Left lobe of liver (tissue), 2 donors: ENCODE data around the gene PLCG1. TPM values are rescaled to one million over a fixed set of nuclear protein-coding genes. Genes with fewer than 3 reads are reported as not detected.
A peak's percentile ranks its signal among the peaks of the same experiment; 100 is the strongest.

Experiments used
- ATAC-seq: fragments of 200-7000 bp; cut with Tn5 transposase; one replicate; pipeline ENCODE4 v1.9.1; 2020; ENCODE audit warnings: mild to moderate bottlenecking, moderate library complexity
- DNase-seq: peaks from one replicate; pipeline ENCODE4 v3.0.0-alpha.2; 2020; ENCODE audit warnings: low spot score
- total RNA-seq: library from RNA; stranded (reverse); gene quantifications from one replicate; pipeline ENCODE4 v1.2.1, GENCODE V29; 2021
- donor health status: DM: no; HTN: no; CAD: no; lungs with moderate emphysema.
- donor health status: DM: no; HTN: yes; CAD: no.

Gene PLCG1
- total RNA-seq, 1 donor from 2014 or later: 17.5 TPM

DNA sequence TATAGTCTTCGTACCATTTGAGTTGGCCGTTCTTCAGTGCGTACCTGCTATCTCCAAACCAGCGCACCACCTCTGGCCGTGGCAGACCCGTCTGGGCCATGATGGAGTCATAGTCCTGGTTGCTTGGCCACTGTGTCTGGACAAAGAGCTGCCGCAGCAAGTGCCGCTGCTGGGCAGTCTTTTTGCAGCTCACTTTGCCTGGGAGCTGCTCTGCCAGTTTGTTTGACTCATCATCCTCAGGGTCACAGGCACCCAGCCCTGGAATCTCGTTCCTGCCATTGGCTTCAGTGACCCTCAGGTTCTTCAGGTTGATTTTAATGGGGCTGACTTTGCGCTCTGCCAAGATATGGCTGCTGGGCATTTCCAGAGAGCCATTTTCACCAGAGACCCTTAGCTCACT is 65.1 kb downstream of the PLCG1 start:
- DNase-seq: no peak
- no peak for ATAC-seq

DNA sequence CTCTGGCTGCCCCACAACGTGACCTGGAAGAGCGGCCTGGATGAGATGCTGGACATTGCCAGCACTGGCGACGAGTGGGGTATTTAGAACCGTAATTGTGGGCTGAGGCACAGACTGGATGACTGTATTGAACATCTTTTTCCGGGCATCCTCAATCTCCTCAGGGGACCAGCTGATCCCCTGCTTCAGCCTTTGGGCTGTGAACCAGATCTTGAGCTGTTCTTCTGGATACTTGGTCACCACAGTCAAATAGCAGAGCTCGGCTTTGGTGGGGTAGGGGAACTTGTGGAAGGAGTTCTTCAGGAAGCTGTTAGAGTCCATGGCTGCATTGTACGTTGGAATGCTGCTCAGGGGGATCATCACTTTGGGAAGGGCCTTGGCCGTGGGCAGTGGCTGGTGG is 66.3 kb downstream of the PLCG1 start:
- DNase-seq: no peak

DNA sequence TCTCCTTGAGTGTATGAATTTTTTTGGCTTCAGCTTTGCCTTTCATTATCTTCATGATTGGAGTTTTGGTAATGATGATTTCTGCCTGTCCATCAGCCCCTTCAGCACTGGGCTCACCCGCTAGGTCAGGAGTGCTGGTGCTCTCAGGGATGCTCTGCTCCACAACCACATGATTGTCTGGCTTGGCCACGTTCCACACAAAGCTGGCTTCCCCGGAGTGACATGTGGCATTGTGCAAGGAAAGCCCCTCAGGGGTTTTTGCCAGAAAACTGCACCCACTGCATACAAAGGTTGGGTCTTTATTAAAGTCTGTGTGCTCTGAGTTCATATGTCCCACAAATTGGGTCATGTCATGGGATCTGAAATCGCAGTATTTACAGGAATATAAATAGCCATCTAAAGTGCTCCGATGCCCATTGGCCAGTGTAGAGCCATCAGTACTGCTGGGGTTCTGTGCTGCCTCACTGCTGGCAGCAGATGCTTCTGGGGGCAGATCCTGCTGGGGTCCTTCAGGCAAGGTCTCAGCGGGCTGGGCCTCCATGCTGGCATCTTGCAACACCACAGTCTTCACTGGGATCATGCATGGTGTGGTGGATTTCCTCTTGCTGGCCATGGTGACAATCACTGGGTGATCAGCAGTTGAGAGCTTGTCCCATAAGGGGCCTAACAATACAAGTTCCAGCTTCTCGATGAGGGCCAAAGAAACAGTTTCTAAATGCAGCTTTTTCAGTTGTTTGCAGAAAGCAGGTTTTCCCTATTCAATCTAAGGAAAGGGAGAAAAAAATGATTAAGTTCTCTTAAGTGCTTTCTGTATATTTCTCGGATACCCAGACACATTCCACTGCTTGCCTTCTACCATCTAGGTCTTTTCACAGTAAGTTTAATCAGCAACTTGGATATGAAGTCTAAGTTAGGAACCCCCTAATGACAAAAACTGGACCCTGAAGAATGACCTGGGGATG is 67.2 kb downstream of the PLCG1 start:
- peak; percentile 23 for ATAC-seq
- no peak for DNase-seq

More for the DNA sequence above, 66.3 kb downstream of the PLCG1 start:
- no peak for ATAC-seq

DNA sequence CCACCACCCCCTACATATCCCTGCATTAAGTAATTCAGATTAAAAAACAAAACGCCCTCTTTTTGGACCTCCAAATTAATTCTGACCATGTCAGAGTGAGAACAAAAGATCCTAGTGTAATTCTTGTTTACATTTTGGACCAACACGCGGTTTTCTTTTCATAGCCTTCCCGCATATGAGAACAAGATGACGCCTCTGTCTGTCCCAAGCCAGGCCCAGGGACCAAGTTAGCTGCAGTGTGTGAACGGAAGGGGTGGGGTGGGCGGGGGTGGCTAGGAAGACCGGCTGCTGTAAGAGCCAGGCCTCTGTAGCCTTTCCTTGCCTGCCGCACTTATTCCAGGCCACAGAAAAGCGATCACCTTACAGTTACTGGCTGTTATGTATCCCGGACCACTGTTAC is 68.0 kb downstream of the PLCG1 start:
- no peak for DNase-seq
- no peak for ATAC-seq

DNA sequence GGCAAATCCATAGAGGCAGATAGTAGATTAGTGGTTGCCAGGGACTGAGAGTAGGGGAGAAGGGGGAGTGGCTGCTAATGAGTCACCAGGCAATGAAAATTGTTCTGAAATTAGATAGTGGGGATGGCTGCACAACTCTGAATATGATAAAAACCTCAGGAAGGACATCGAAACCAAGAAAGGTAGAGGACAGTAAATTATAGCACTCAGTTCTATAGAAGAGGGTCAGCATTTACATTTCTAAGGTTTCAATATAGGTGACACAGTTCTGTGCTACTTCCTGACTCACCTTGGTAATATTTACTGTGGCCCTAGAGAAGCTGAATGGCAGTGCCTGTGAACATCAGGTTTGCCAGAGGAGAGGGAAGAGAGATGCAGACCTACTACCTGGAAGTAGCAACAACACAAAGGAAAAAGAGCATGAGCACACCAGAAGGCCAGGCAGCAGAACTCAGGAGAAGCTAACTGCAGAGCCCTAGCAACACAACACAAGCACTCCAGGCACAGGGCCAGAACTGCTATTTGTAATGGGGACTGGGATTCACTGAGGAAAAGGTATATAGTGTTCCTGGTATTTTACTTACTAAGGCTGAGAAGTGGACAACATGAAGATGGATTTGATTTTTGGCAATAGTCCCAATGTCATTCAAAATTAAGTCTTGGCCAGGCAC is 75.9 kb downstream of the PLCG1 start:
- ATAC-seq: no peak
- DNase-seq: no peak

DNA sequence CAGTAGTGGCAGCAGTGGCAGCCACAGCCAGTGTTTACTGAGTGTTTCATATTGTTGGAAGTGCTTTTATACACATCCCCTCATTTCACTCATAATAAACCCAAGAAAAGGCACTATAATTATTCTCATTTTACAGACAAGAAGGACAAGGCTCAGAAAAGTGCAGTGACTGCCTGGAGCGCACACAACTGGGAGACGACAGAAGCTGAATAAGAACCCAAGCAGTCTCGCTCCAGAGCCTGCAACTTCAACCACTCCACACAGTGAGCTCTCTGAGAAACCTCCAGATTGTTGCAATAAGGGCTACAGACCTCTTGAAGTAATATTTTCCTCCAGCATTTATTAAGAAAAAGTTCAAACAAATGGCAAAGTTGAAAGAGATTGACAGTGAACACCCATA is 76.9 kb downstream of the PLCG1 start:
- DNase-seq (no peak), ATAC-seq (no peak)

DNA sequence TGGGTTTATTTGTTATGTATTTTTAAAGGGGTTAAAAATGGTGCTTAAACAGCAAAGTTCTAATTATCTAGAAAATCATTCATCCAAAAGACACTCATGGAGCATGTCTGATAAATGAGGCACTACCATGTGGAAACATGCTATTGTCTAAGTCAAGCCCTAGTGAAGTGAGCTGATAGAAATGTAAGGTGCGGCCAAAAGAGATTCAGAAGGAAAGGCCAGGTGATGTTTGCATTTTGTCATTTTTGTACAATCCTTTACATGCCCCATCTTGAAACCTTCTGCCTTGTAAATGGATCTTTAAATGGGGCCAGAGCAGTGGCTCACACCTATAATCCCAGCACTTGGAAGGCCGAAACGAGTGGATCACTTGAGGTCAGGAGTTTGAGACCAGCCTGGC is 77.3 kb downstream of the PLCG1 start:
- DNase-seq: no peak
- ATAC-seq: no peak

DNA sequence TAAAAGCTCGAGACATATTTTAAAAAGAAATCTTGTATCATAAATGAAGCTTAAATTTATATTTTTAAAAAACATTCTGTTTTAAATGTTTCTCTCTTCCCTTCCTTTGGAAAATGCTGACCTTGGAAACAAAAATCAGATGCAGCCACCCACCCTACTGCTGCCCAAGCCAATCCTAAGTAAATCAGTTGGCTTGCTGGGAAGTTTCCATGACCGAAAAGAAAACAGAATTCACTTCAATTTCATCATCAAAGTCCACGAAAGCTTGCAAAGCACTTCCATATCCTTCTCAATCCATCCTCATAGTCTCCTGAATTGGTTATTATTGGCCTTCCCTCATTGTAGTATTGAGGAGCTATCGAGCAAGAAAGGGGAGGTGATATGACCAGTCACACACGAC is 80.1 kb downstream of the PLCG1 start:
- DNase-seq (no peak), ATAC-seq (no peak)

DNA sequence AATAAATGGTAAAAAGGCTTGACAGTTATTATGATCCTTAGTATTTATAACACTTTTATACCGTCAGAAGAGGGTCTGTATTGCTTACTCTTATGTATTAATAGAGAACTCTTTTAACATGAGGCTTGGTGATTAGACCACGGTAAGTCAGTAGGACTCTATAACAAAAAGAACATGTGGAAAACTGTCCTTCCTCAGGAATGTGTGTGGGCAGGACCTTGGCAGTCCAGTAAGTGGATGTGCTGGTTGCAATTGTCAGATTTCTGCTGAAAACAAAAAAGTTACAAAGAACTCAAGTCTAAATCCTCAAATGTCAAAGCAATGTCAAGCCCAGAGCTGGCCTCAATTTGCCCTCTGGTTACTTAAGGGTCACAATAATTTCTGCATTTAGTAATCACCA is 81.1 kb downstream of the PLCG1 start:
- DNase-seq (no peak), ATAC-seq (no peak)

DNA sequence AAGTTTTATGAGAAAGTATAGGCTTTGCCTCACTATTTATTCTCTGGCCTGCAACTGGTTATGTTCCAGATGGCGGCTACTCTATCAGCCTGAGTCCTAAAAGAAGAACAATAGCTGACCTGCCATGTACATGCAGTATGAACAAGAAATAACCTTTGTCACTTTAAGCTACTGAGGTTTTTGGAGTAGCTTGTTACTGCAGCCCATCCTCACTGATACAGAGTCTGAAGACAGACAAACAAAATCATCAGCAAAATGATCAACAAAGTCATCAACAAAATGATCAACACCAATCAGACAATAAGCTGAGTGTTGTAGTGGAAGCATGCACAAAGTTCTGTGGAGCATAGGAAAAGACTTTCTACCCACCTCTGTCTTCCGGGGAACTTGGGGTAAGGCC is 82.5 kb downstream of the PLCG1 start:
- DNase-seq: no peak
- ATAC-seq: no peak

DNA sequence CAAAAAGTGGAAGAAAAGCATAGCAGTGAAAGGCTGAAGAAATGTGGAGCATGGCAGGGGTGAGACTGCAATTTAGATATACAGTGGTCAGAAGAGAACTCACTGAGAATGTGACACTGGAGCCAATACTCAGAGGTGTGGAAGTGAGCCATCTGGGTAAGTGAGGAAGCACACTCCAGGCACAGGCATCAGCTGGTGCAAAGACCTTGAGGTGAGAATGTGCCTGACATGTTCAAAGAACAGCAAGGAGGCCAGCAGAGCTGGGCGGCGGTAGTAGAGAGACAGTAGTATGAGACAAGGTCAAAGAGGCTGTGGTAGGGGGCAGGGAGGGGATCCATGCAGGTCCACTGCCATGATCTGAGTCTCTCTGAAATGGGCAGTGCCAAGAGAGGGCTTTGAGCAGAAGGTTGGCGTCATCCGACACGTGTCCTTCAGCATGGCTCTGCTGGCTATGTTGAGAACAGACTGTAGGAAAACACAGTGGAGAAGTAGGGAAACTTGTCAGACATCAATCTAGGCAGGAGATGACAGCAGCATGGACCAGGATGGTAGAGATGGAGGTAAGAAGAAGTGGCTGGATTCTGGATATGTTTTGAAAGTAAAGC is 84.4 kb downstream of the PLCG1 start:
- DNase-seq (no peak), ATAC-seq (no peak)

DNA sequence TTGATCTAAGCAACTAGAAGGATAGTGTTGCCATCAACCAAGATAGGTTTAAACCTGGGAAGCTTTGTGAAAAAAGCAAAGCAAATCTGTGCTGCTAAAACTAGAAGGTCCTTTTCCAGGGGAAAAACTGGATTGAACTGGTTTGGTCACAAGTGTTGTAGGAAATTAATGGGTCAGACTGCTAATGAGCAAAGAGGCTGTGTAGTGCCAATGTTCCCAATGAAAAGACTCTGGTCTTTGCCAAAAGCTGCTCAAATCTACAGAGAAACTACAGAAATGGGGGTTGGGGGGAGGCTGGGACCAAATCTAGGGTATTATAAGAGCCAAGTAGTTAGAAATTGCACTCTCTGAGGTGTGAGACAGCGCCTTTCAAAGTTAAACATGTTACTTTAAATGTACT is 85.0 kb downstream of the PLCG1 start:
- no peak for ATAC-seq
- DNase-seq: no peak

DNA sequence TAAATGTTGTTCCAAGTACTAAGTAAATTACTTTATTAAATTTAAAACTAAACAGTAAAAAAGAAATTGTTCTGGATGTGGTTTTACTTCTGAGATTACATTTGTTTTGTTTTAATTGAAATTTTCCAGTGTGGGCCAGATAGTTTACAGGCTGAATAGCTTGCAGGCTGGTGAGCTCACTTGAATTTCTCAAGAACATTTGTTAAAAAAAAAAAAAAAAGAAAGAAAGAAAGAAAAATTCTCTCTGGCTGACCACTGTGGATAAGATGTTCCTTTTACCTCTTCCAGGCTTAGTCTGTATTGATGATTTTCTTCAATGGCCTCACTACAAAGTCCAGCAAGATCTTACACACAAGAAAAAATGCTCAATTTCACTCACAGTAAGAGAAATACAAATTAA is 85.4 kb downstream of the PLCG1 start:
- ATAC-seq: no peak
- DNase-seq: no peak

DNA sequence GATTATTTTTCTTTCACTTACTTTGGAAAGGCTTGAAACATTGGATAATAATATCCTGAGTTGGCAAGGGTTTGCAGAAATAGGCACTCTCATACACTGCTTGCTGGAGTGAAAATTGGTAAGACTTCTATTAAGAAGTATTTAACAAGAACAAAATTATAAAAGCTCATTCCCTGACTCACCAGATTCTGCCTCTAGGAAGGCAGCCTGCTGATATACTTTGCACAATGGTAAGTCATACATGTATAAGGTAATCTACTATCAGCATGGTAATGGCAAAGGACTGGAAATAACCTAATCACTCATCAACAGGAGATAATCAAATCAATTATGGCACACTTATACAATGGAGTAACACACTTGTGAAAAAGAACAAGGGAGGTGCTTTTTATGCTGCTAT is 85.8 kb downstream of the PLCG1 start:
- no peak for ATAC-seq
- DNase-seq: no peak

DNA sequence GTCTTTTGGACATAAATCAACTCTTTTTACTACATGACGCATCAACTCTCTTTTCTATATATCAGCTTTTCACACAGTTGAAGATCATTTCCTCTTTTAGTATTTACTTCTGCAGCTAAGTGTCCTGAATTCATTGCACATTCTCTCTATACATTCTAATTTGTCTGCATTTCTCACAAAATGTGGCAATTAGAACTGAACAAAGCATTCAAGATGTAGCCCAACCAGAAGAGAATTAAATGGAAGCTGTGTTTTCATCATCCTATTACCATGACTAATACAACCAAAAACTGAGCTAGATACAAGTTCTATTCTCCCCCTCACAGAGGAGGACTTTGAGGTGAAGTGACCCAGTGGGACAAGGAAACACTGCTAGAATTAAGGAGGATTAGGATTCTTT is 86.9 kb downstream of the PLCG1 start:
- no peak for DNase-seq

DNA sequence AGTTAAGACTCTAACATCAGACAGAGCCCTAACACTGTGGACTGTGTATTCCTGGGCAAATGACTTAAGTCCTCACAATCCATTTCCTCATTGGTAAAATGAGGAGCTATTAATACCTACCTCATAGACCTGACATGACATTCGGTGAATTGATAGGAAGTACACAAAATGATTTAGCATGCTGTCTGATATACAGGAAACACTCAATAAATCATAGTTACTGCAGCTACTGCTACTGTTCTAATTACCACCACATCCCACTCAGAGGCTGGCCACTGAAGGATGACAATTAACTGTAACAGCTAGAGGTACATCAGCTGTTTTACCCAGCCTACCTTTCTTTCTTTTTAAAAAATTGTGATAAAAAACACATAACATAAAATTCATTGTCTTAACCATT is 87.7 kb downstream of the PLCG1 start:
- ATAC-seq (no peak), DNase-seq (no peak)

More for the DNA sequence above, 86.9 kb downstream of the PLCG1 start:
- ATAC-seq: no peak

DNA sequence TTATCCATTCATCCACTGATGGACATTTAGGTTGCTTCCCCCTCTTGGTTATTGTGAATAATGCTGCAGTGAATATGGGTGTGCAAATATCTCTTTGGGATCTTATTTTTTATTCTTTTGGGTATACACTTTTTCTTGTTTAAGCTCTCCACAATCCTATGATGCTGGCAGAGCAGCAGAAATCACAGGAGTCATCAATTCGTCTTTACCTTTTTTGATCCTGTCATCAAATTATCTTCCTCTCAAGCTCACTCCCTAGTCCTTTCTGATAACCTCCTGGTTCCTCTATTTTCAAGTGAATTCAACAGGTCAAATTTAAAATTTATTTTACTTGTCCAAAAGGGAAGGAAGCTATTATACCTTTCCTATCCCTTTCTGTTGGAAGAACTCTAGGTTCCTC is 89.1 kb downstream of the PLCG1 start:
- DNase-seq (no peak), ATAC-seq (no peak)

Other genes with a start within 250 kb of the PLCG1 start
- gene TOP1, start 108.7 kb upstream of the PLCG1 start, total RNA-seq: 18.0 TPM
- gene ZHX3, start 180.2 kb downstream of the PLCG1 start, total RNA-seq: 51.4 TPM
- 32.2 TPM for gene LPIN3, start 203.3 kb downstream of the PLCG1 start, total RNA-seq
- 0.30 TPM for gene EMILIN3, start 229.3 kb downstream of the PLCG1 start, total RNA-seq